GM12872 (cell line): ENCODE measurements around the gene FAM20C.

Experiments used
- CTCF ChIP-seq: IDR thresholded peaks from 3 replicates; pipeline ENCODE4 v1.5.1; 2011; ENCODE audit warnings: low read depth, mild to moderate bottlenecking, low read length, moderate library complexity; ENCODE audit not compliant: insufficient read depth

The FAM20C gene

GRCh38 chr7:279821-280220 is 87.5 kb downstream of the FAM20C start:
- no peak for TF ChIP-seq CTCF

DNA sequence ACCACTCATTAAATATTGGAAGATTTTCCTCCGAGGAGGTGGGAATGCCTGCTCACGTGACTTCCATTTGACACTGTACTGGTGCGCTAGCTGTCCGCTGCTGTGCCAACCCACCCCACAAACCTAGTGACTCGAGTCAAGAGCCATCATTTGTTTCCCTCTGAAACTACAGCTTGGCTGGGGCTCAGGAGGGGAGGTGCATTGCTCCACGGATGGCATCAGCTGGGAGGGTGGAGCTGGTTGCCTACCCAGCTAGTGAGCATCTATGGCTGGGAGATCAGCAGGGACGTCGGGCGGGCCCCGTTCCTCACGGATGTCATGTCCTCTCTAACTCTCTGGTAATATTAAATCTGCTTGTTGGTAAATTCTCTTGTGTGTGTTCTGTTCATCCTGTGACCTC is 88.1 kb downstream of the FAM20C start:
- no peak for TF ChIP-seq CTCF

GRCh38 chr7:281637-282036 is 89.3 kb downstream of the FAM20C start:
- TF ChIP-seq CTCF = no peak

DNA sequence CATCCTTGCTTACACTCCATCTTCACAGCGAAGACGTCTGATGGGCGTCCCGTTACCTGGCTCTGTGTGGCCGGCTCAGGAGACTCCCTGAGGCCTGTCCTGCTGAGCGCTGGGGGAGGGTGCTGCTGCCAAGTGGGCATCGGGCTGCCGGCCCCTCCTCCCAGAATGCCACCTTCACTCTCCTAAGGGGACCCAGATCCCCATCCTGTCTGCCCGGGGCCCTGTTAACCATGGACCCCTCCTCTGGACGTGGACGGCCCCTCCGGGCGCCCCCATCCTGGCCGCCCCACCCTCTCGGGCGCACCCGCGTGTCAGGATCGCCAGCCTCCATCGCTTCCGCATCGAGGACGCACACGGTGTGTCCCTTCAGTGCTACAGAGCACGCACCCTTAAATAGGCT is 90.2 kb downstream of the FAM20C start:
- no peak for TF ChIP-seq CTCF

DNA sequence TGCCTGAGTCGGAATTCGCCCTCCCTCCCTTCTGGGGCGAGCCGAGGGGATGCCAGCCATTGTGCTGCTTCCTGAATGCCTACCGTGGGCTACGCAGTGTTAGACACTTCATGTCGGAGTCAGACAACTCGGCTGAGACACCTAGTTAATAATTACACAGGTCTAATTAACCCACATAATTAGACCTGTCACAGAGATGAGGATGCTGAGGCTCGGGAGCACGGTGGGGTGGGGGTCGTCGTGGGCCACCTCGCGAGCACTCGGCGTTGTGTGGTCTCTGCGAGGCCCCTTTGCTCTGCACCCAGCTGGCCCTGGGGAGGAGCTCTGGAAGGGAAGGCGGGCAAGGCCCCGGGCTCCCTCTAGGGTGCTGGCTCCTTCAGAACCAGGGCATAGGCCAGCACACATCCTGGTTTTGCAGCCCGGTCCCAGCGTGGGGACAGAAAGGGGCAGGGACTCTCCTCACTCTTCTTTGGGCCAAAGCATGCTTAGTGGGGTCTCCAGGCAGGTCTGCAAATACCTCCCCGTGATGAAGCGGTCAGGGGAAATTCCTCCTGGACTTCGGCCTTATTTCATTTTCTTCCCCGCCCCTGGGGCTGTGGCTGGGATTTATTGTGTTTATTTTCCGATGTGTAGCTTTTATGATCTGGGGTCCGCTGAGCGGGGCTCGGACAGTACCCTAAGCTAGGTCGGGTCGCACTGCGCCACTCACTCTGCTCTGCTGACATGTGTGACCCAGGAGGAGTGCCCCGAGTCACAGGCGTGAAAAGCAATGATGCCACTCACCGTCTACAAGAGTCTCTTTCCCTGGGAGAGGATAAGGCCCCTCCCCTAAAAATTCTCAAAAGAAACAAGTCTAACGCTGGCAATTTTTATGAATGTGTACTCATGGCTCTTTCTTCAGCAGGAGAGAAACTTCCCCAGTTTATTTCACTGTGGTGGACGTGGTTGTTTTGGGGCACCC is 92.7 kb downstream of the FAM20C start:
- TF ChIP-seq CTCF = no peak

DNA sequence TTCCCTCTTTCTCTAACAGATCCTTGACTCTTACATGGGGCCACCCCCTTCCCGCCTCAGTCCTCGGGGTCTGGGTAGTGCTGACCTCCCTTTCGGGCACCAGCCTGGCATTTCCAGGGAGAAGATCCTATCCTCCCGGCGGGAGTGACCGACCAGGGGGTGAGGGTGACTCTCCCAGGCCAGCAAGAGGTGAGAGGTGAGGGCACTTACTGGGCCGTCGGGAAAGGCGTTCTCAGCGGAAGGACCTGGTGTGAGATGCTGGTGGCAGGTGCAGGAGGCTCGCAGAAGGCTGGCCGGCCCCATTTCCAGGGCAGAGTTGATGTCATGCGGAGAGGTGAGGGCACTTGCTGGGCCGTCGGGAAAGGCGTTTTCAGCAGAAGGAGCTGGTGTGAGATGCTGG is 93.4 kb downstream of the FAM20C start:
- TF ChIP-seq CTCF = no peak

DNA sequence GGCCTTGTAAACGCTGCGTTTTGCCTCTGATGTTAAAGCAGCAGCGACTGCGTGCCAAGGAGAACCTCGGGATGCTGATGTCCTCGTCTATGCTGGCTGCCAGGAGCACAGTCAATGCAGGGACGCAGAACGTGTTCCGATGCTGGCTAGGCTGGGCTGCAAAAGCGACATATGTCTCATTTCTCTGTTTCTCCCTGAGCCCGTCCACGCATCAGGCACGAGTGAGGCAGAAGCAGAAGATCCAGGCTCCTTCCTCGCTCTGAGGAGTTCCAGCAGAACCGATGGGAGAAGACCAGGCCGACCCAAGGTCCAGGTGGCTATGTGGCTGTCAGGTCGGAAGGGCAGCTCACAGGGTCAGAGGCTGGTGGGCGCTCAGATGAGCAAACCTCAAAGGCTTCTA is 93.9 kb downstream of the FAM20C start:
- no peak for TF ChIP-seq CTCF
